ENCODE measurements around the gene THAP4.

Gene THAP4

DNA sequence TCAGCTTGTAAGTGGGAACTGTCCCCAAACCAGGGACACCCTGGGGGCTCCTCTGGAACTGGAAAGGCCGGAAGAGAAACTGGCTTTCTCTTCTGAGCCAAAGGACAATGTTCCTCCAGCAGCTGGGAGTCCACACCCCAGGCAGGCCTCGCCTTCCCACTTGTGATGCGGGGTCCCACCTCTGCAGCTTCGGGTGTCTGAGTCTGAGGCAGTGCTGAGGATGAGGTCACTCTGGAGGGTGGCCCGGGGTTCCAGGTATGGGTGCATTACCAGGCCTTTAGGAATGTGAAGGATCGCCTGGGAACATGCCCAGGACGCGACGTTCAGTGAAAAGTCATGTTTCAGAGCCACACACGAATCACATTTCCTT lies 96.6 kb downstream of the THAP4 start:
- TF ChIP-seq, protein P1, sequence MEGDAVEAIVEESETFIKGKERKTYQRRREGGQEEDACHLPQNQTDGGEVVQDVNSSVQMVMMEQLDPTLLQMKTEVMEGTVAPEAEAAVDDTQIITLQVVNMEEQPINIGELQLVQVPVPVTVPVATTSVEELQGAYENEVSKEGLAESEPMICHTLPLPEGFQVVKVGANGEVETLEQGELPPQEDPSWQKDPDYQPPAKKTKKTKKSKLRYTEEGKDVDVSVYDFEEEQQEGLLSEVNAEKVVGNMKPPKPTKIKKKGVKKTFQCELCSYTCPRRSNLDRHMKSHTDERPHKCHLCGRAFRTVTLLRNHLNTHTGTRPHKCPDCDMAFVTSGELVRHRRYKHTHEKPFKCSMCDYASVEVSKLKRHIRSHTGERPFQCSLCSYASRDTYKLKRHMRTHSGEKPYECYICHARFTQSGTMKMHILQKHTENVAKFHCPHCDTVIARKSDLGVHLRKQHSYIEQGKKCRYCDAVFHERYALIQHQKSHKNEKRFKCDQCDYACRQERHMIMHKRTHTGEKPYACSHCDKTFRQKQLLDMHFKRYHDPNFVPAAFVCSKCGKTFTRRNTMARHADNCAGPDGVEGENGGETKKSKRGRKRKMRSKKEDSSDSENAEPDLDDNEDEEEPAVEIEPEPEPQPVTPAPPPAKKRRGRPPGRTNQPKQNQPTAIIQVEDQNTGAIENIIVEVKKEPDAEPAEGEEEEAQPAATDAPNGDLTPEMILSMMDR (IDR thresholded peaks at IDR 0.05; ENCODE audit: low read depth, low read length, missing control alignments) = no peak
- DNase-seq (ENCODE audit: extremely low read depth, low read depth) = no peak
- H3K4me3 ChIP-seq (replicated peaks; ENCODE audit: low read depth, low read length) = no peak overlapping the region

DNA sequence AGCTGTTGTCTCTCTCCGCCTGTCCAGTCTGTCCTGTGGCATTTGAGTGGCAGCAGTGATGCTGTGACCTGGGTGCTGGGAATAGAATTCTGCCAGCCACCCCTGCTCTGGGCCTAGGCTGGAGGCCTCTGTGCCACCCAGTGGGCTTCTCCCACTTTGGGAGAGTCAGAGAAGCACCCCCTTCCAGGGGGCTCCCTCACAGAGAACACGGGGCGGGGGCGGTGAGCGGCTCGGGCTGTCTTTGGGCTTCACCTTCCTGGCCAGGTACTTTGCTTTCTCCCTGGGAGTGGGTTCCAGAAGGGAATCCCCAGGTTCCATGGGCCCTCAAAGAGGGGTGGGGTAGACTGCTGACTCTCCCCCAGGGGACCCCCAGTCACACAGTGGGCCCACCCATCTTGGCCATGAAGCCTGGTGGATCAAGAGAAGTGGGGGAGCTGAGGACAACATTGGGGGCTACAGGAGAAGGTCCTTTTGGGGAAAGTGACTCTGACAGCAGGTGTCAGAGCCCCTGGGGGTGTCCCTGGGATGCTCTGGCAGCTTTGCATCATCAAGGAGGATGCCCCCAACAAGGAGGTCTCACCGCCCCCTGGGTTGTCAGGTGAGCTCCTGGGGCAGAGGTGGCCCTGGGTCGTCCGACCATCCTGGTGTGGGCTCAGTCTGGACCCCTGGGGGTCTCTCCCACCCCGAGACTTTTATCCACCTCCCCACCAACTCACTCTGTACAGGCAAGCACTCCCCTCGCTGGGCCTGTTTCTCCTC lies 97.2 kb downstream of the THAP4 start:
- TF ChIP-seq, protein P1 (IDR thresholded peaks at IDR 0.05; ENCODE audit: low read depth, low read length, missing control alignments) = no peak
- H3K4me3 ChIP-seq (replicated peaks; ENCODE audit: low read depth, low read length) = no peak overlapping the region
- no peak for DNase-seq (ENCODE audit: extremely low read depth, low read depth)

DNA sequence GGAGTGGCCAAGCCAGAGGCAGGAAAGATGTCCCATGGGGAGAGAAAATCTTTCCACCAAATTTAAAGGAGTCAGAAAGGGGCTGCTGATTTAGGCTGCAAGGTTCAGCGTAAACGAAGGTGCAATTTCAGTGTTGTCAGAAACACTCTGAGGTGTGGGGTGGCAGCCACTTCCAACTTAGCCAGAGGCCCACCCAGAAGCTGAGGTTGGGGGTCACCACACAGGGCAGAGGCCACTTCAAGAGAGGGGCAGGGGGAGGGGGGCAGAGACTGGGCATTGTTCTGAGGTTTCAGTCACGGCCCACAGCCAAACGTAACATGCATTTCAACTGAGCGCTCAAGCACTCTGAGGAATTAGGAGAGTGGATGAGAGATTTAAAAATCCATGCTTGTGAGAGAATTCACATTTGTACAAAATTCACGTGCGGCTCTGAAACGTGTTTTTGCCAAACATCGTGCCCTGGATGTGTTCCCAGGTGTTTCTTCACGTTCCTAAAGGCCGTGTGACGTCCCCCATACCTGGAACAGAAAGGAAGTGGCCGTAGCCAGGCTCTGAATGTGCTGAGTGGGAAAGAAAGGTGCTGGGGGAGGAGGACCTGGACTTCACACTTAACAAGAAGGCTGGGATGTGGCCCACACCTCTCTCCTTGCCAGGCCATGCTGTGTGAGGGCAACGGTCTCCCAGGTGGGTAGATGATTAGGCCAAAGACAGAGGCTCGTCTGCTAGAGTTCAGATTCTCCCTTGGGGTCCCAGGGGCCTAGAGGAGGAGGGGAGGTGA lies 97.9 kb downstream of the THAP4 start:
- TF ChIP-seq, protein P1 (IDR thresholded peaks at IDR 0.05; ENCODE audit: low read depth, low read length, missing control alignments) = no peak
- DNase-seq (ENCODE audit: extremely low read depth, low read depth) = no peak
- H3K4me3 ChIP-seq (replicated peaks; ENCODE audit: low read depth, low read length) = no peak overlapping the region

DNA sequence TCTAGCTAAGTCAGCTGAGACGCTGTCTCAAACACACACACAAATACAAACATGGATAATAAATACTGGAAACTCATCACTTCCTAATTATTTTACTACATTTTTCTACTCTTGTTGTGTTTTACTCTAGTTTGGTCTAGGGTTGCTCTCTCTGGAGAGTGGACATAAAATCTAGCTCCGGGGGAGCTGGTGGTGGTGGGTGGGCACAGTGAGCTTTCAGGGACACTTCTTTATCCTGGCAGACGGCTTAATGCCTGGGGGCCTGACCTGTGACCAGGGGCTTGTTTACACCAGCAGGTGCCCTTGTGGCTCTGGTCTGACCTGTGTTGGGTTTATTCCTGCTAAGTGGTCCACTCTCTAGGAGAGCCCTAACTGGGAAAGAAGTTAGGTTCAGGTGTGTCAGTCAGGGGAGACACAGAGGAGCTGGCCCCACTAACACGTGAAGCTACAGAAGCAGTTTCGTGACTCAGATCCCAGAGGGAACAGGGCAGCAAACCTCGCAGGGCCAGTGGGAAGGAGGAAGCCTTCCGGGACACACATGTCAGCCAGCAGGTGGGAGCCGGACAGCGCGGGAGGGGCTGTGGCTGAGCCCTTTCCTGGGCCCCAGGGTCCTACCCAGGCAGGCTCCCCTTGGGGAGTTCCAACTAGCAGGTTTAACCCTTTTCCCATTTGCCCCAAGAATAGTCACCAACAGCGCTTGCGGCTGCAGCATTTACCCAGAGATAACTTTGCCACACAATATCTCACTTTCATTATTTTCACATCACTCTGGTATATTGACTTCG lies 100.9 kb downstream of the THAP4 start:
- no peak overlapping the region for H3K4me3 ChIP-seq (replicated peaks; ENCODE audit: low read depth, low read length)
- TF ChIP-seq, protein P1 (IDR thresholded peaks at IDR 0.05; ENCODE audit: low read depth, low read length, missing control alignments) = no peak
- DNase-seq (ENCODE audit: extremely low read depth, low read depth) = no peak

DNA sequence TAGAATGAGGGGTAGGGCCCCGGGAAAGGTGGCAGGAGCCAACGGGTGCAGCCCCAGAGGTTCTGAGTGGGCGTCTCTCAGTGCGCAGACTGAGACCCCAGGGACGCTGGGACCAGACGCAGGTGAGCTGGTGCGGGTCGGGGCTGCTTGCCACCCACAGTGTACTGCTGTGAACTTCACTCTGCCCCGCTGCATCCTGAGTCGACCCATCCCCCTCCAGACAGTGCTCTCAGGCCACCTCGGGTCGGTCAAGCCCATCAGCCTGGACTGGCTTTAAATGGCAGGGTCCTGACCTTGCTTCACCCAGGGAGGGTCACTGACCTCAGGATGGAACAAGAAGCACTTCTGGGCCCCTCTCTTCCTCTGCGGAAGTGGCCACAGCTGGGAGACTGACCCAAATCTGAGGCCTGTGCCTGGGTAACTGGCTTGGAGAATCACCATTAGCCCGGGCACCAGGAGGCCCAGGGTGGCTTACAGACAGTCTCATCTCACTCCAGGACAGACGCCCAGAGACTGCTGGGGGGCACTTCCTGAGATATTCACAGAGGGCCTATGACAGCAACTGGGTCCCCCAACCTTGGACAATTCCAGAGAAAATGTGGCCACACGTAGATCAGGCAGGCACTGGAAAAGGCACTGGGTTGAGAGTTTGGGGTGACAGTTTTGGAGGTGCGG lies 102.1 kb downstream of the THAP4 start:
- TF ChIP-seq, protein P1 (IDR thresholded peaks at IDR 0.05; ENCODE audit: low read depth, low read length, missing control alignments) = no peak
- no peak for DNase-seq (ENCODE audit: extremely low read depth, low read depth)

More for the DNA sequence above, 102.1 kb downstream of the THAP4 start:
- H3K4me3 ChIP-seq (replicated peaks; ENCODE audit: low read depth, low read length) = no peak overlapping the region

Measured in HFF-Myc (cell line).